Measurements from ENCODE around the gene STAC. TPM values are rescaled to one million over a fixed set of nuclear protein-coding genes. Genes with fewer than 3 reads are reported as not detected.

Gene STAC
- total and polyA plus RNA-seq, 2 donors from 2014 or later = 3.2 to 6.2 TPM

DNA sequence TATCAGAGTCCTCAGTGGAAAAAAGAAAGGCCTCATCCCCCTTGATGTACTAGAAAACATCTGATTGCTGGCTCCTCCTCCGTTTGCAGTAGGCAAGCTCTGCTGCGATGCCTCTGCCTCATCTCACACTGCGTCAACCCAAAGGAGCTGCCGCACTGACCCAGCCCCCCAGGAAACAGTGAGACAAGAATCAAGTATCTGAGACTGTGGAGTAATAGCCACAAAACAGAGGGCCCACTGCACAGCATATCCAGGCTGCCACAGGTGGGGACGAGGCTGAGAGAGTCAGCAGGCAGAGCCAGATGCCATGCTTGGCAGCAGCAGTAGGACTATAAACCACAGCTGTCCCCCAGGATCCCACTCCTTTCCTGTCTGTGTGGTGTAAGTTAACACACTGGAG is 165.9 kb downstream of the STAC start:
- no peaks in the 10 kb centered on the region for H3K4me1 ChIP-seq (ENCODE audit: control insufficient read depth in 2 of 3, insufficient read depth in 2 of 3, low read depth in 1 of 3, low read length in 3 of 3)
- DNase-seq (no peak), FAIRE-seq (no peak)
- TF ChIP-seq, protein P1, sequence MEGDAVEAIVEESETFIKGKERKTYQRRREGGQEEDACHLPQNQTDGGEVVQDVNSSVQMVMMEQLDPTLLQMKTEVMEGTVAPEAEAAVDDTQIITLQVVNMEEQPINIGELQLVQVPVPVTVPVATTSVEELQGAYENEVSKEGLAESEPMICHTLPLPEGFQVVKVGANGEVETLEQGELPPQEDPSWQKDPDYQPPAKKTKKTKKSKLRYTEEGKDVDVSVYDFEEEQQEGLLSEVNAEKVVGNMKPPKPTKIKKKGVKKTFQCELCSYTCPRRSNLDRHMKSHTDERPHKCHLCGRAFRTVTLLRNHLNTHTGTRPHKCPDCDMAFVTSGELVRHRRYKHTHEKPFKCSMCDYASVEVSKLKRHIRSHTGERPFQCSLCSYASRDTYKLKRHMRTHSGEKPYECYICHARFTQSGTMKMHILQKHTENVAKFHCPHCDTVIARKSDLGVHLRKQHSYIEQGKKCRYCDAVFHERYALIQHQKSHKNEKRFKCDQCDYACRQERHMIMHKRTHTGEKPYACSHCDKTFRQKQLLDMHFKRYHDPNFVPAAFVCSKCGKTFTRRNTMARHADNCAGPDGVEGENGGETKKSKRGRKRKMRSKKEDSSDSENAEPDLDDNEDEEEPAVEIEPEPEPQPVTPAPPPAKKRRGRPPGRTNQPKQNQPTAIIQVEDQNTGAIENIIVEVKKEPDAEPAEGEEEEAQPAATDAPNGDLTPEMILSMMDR (IDR thresholded peaks at IDR 0.05; ENCODE audit: borderline replicate concordance, extremely low read depth, insufficient read depth) = no peak
- H3K4me3 ChIP-seq (ENCODE audit: low read length in 3 of 3) = no peak overlapping the region
- H3K27me3 ChIP-seq (ENCODE audit: control insufficient read depth, insufficient read depth, low read length) = no peaks in the 10 kb centered on the region
- peaks cover 0 to 7% (median 0%) of the 10 kb centered on the region in 3 donors for H3K9me3 ChIP-seq (ENCODE audit: control insufficient read depth in 2 of 3, insufficient read depth in 1 of 3, low read length in 3 of 3)
- no peak overlapping the region for H3K27ac ChIP-seq (ENCODE audit: low read depth in 2 of 2, low read length in 2 of 2)
- H3K9ac ChIP-seq (ENCODE audit: low read length in 3 of 3) = no peak overlapping the region
- intact Hi-C loops (cut with DNase I) = no loop called here
- H3K36me3 ChIP-seq (ENCODE audit: control insufficient read depth in 2 of 3, insufficient read depth in 3 of 3, low read length in 3 of 3) = no peaks in the 10 kb centered on the region

DNA sequence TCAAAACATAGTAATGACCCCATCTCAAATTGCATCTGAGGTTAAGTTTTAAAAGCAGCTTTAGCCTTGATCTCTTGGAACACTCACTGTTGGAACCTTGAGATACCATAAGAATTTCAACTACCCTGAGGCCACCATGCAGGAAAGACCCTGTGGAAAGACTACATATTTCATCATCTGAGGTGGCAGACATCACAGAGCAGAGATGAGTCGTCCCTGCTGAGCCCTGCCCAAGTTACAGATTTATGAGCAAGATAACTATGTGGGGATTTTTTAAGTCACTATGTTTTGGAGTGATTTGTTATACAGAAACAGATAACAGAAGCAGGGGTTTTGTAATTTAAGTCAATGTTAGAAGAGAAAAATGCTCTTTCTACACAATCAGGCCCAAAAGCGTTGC is 168.4 kb downstream of the STAC start:
- no peak overlapping the region for H3K9ac ChIP-seq (ENCODE audit: low read length in 3 of 3)
- FAIRE-seq = no peak
- H3K4me3 ChIP-seq (ENCODE audit: low read length in 3 of 3) = no peak overlapping the region
- TF ChIP-seq, protein P1 (IDR thresholded peaks at IDR 0.05; ENCODE audit: borderline replicate concordance, extremely low read depth, insufficient read depth) = no peak
- peaks cover 0 to 7% (median 0%) of the 10 kb centered on the region in 3 donors for H3K9me3 ChIP-seq (ENCODE audit: control insufficient read depth in 2 of 3, insufficient read depth in 1 of 3, low read length in 3 of 3)
- H3K4me1 ChIP-seq (ENCODE audit: control insufficient read depth in 2 of 3, insufficient read depth in 2 of 3, low read depth in 1 of 3, low read length in 3 of 3) = no peaks in the 10 kb centered on the region
- no peaks in the 10 kb centered on the region for H3K36me3 ChIP-seq (ENCODE audit: control insufficient read depth in 2 of 3, insufficient read depth in 3 of 3, low read length in 3 of 3)
- no peak for DNase-seq
- H3K27me3 ChIP-seq (ENCODE audit: control insufficient read depth, insufficient read depth, low read length) = no peaks in the 10 kb centered on the region
- intact Hi-C loops (cut with DNase I) = no loop called here
- H3K27ac ChIP-seq (ENCODE audit: low read depth in 2 of 2, low read length in 2 of 2) = no peak overlapping the region

- Histone ChIP-seq H3K9me3 (ENCODE audit: control insufficient read depth in 2 of 3, insufficient read depth in 1 of 3, low read length in 3 of 3) (no peaks in the 10 kb centered on the region), H3K36me3 (ENCODE audit: control insufficient read depth in 2 of 3, insufficient read depth in 3 of 3, low read length in 3 of 3) (no peaks in the 10 kb centered on the region), H3K9ac (ENCODE audit: low read length in 3 of 3) (no peak overlapping the region), H3K4me3 (ENCODE audit: low read length in 3 of 3) (no peak overlapping the region), H3K27ac (ENCODE audit: low read depth in 2 of 2, low read length in 2 of 2) (no peak overlapping the region), H3K4me1 (ENCODE audit: control insufficient read depth in 2 of 3, insufficient read depth in 2 of 3, low read depth in 1 of 3, low read length in 3 of 3) (peaks cover 0 to 2% (median 0%) of the 10 kb centered on the region in 3 donors), H3K27me3 (ENCODE audit: control insufficient read depth, insufficient read depth, low read length) (no peaks in the 10 kb centered on the region)
- intact Hi-C loops (cut with DNase I) = no loop called here
- DNase-seq (no peak), FAIRE-seq (no peak)
- TF ChIP-seq, protein P1 (IDR thresholded peaks at IDR 0.05; ENCODE audit: borderline replicate concordance, extremely low read depth, insufficient read depth) = no peak
These were observed 176.9 kb downstream of the STAC start for GRCh38 chr3:36557021-36557707.
